ENCODE measurements around the gene BRSK1.
"Not testable (repeated sequence)": the region's sequence is repeated elsewhere in the genome, so short reads cannot be mapped to it uniquely, and the experiment has no call there.

The BRSK1 gene

DNA sequence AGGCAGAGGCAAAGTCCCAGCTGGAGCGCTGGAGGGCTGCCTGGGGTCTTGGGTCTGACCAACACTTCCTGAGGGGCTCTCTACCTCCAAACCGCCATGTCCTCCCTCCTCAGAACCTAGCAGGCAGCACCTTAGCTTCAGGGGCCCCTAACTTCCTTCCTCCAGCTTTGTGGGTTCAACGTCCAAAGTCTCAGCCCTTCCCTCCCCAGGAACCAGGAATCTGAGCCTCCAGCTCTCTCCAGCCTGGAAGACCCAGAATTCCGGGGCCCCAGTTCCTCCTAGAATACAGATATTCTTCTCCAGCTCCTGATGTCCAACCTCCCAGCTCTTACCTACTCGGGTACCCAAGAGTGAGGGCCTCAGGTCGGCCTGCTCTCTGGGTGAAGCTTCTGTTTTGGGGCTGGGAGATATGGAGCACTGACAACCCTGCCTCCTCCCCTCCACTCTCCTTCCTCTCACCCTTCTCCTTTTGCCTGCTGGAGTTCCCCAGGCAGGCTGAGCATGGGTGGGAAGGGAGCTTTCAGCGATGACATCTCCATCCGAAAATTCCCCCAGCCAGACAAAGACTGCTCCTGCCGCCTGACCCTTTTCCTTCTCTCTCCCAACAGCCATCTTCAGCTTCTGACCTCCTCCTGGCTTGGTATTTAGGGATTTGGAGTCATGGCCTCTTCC, 37.8 kb downstream of the BRSK1 start:
- Histone ChIP-seq H3K4me3 (ENCODE audit: low read length) (no peak overlapping the region), H3K36me3 (ENCODE audit: insufficient read depth, low read length) (no peaks in the 10 kb centered on the region), H2AFZ (ENCODE audit: low read depth, low read length) (no peak overlapping the region), H3K4me1 (ENCODE audit: insufficient read depth, low read length) (no peaks in the 10 kb centered on the region), H3K9me3 (ENCODE audit: low read length) (no peaks in the 10 kb centered on the region), H3K27me3 (ENCODE audit: insufficient read depth, low read length) (peaks cover 15% of the 10 kb centered on the region)

- H3K36me3 ChIP-seq (ENCODE audit: insufficient read depth, low read length) = no peaks in the 10 kb centered on the region
- no peak overlapping the region for H2AFZ ChIP-seq (ENCODE audit: low read depth, low read length)
- no peaks in the 10 kb centered on the region for H3K4me1 ChIP-seq (ENCODE audit: insufficient read depth, low read length)
- H3K9me3 ChIP-seq (ENCODE audit: low read length) = no peaks in the 10 kb centered on the region
- H3K27me3 ChIP-seq (ENCODE audit: insufficient read depth, low read length) = peaks cover 15% of the 10 kb centered on the region
- no peak overlapping the region for H3K4me3 ChIP-seq (ENCODE audit: low read length)
Measured at GRCh38 chr19:55322204-55322885, 38.5 kb downstream of the BRSK1 start.

- Histone ChIP-seq H3K4me1 (ENCODE audit: insufficient read depth, low read length) (no peaks in the 10 kb centered on the region), H3K4me3 (ENCODE audit: low read length) (no peak overlapping the region), H3K36me3 (ENCODE audit: insufficient read depth, low read length) (no peaks in the 10 kb centered on the region), H2AFZ (ENCODE audit: low read depth, low read length) (no peak overlapping the region), H3K27me3 (ENCODE audit: insufficient read depth, low read length) (peaks cover 15% of the 10 kb centered on the region), H3K9me3 (ENCODE audit: low read length) (no peaks in the 10 kb centered on the region)
Measured at GRCh38 chr19:55324662-55325061, 40.9 kb downstream of the BRSK1 start.

DNA sequence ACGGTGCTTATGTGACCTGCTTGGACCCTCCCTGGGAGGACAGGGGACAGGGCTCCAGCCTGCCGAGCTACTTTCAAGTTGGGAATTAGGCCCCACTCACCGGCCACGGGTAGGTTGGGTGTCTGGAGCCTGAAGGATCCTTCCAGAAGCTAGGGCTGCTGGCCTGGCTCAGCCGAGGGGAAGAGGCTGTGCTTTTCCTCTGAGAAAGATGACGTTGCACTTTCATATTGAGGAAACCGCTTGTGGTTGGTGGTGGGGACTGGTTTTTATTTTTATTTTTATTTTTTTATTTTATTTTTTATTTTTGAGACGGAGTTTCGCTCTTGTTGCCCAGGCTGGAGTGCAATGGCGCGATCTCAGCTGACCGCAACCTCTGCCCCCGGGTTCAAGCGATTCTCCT, 41.4 kb downstream of the BRSK1 start, which contains the start of gene TMEM150B:
Gene TMEM150B, minus strand, starts transcription at position 170 of the 400 bp plus-strand sequence. CDS start 4,305 bp downstream, outside the sequence.
- Histone ChIP-seq H3K9me3 (ENCODE audit: low read length) (no peaks in the 10 kb centered on the region), H2AFZ (ENCODE audit: low read depth, low read length) (no peak within 1 kb of the TSS), H3K4me3 (ENCODE audit: low read length) (no peak within 1 kb of the TSS), H3K36me3 (ENCODE audit: insufficient read depth, low read length) (no peaks in the 10 kb centered on the region), H3K27me3 (ENCODE audit: insufficient read depth, low read length) (peaks cover 15% of the 10 kb centered on the region), H3K4me1 (ENCODE audit: insufficient read depth, low read length) (no peaks in the 10 kb centered on the region)

- not testable (repeated sequence) for H2AFZ ChIP-seq (ENCODE audit: low read depth, low read length); H3K27me3 ChIP-seq (ENCODE audit: insufficient read depth, low read length); H3K4me3 ChIP-seq (ENCODE audit: low read length)
Measured at GRCh38 chr19:55328774-55329318, 45.0 kb downstream of the BRSK1 start.

GRCh38 chr19:55329791-55330190, 46.0 kb downstream of the BRSK1 start:
- H3K4me1 ChIP-seq (ENCODE audit: insufficient read depth, low read length); H3K4me3 ChIP-seq (ENCODE audit: low read length); H3K27me3 ChIP-seq (ENCODE audit: insufficient read depth, low read length); H3K9me3 ChIP-seq (ENCODE audit: low read length); H3K36me3 ChIP-seq (ENCODE audit: insufficient read depth, low read length); H2AFZ ChIP-seq (ENCODE audit: low read depth, low read length): not testable (repeated sequence)

More at GRCh38 chr19:55328774-55329318, 45.0 kb downstream of the BRSK1 start:
- H3K4me1 ChIP-seq (ENCODE audit: insufficient read depth, low read length); H3K36me3 ChIP-seq (ENCODE audit: insufficient read depth, low read length); H3K9me3 ChIP-seq (ENCODE audit: low read length): not testable (repeated sequence)

DNA sequence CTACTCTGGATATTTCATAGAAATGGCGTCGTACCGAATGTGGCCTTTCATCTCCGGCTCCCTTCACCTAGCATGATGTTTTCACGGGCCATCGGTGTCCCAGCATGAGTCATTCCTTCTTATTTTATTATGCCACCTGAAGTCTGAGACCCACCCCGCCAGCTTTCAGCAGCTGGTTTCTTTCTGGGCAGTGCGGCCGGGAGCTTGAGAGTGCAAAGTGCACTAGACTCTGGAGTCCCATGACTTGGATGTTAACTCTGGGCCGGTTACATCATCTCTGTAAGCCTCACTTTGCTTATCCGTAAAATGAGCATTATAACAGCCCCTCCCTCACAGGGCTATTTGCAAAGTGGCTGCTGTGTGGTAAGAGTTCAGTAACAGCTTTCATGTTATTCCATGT, 50.1 kb downstream of the BRSK1 start:
- H3K27me3 ChIP-seq (ENCODE audit: insufficient read depth, low read length) = peaks cover 2% of the 10 kb centered on the region
- peaks cover 6% of the 10 kb centered on the region for H3K4me1 ChIP-seq (ENCODE audit: insufficient read depth, low read length)
- H3K4me3 ChIP-seq (ENCODE audit: low read length) = no peak overlapping the region
- H3K9me3 ChIP-seq (ENCODE audit: low read length) = no peaks in the 10 kb centered on the region
- no peak overlapping the region for H2AFZ ChIP-seq (ENCODE audit: low read depth, low read length)
- no peaks in the 10 kb centered on the region for H3K36me3 ChIP-seq (ENCODE audit: insufficient read depth, low read length)

- Histone ChIP-seq H3K4me1 (ENCODE audit: insufficient read depth, low read length) (peaks cover 6% of the 10 kb centered on the region), H2AFZ (ENCODE audit: low read depth, low read length) (no peak overlapping the region), H3K36me3 (ENCODE audit: insufficient read depth, low read length) (no peaks in the 10 kb centered on the region), H3K9me3 (ENCODE audit: low read length) (no peaks in the 10 kb centered on the region), H3K27me3 (ENCODE audit: insufficient read depth, low read length) (peaks cover 2% of the 10 kb centered on the region), H3K4me3 (ENCODE audit: low read length) (no peak overlapping the region)
Measured at GRCh38 chr19:55336101-55336500, 52.3 kb downstream of the BRSK1 start.

- H3K9me3 ChIP-seq (ENCODE audit: low read length) = no peaks in the 10 kb centered on the region
- H3K27me3 ChIP-seq (ENCODE audit: insufficient read depth, low read length) = no peaks in the 10 kb centered on the region
- H3K4me3 ChIP-seq (ENCODE audit: low read length) = peak within 1 kb of the TSS; percentile 57
Measured at GRCh38 chr19:55339105-55339888, 55.5 kb downstream of the BRSK1 start, which contains the start of gene KMT5C. KMT5C (plus strand) TSS chr19:55339876; CDS start chr19:55341937, 2,061 bp downstream.

DNA sequence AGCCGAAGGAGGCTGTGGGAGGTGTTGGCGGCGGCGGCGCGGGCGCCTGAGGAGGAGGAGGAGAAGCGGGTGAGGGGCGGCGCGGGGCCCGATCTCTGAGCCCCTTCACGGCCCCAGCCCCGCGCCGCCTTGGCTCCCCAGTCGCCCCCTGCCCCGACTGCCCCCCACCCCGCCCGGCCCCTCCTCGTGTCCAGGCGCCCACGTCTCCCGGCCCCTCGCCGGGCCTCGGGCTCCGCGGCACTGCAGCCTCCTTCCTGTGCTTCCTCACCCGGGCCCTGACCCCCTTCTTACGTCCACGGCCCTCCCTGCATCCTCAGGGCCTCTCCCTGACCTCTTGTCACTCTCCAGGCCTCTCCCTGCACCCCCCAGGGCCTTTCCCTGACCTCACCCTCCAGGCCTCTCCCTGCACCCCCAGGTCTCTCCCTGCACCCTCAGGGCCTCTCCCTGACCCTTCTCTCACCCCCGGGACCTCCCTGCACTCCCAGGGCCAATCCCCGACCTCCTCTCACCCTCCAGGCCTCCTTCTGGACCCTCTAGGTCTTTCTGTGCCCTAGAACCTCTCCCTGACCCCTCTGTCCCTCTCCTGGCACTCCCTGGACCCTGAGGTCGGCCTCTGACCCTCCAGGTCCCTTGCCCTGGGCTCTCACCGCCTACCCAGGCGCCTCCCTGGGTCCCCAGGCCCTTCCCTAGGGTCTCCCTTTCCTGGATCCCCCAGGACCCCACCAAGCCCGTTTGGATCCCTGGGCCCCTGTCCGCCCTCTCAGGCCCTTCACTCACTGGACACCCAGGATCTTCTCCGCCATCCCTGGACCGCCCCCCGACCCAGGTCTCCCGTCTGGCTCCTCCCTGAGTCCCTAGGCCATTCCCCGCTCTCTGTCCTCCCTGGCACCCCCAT, 56.3 kb downstream of the BRSK1 start:
- Histone ChIP-seq H3K9me3 (ENCODE audit: low read length) (no peaks in the 10 kb centered on the region), H3K4me1 (ENCODE audit: insufficient read depth, low read length) (peaks cover 13% of the 10 kb centered on the region), H3K27me3 (ENCODE audit: insufficient read depth, low read length) (no peaks in the 10 kb centered on the region), H3K36me3 (ENCODE audit: insufficient read depth, low read length) (peaks cover 18% of the 10 kb centered on the region), H3K4me3 (ENCODE audit: low read length) (peak overlapping the region; percentile 57), H2AFZ (ENCODE audit: low read depth, low read length) (no peak overlapping the region)

More at GRCh38 chr19:55339105-55339888, 55.5 kb downstream of the BRSK1 start, which contains the start of gene KMT5C:
- Histone ChIP-seq H3K4me1 (ENCODE audit: insufficient read depth, low read length) (peaks cover 13% of the 10 kb centered on the region), H2AFZ (ENCODE audit: low read depth, low read length) (peak within 1 kb of the TSS; percentile 60), H3K36me3 (ENCODE audit: insufficient read depth, low read length) (peaks cover 15% of the 10 kb centered on the region)

- peak overlapping the region; percentile 57 for H3K4me3 ChIP-seq (ENCODE audit: low read length)
- no peaks in the 10 kb centered on the region for H3K27me3 ChIP-seq (ENCODE audit: insufficient read depth, low read length)
- no peak overlapping the region for H2AFZ ChIP-seq (ENCODE audit: low read depth, low read length)
- peaks cover 25% of the 10 kb centered on the region for H3K36me3 ChIP-seq (ENCODE audit: insufficient read depth, low read length)
- no peaks in the 10 kb centered on the region for H3K9me3 ChIP-seq (ENCODE audit: low read length)
- peaks cover 13% of the 10 kb centered on the region for H3K4me1 ChIP-seq (ENCODE audit: insufficient read depth, low read length)
Measured at GRCh38 chr19:55340784-55341147, 57.0 kb downstream of the BRSK1 start.

DNA sequence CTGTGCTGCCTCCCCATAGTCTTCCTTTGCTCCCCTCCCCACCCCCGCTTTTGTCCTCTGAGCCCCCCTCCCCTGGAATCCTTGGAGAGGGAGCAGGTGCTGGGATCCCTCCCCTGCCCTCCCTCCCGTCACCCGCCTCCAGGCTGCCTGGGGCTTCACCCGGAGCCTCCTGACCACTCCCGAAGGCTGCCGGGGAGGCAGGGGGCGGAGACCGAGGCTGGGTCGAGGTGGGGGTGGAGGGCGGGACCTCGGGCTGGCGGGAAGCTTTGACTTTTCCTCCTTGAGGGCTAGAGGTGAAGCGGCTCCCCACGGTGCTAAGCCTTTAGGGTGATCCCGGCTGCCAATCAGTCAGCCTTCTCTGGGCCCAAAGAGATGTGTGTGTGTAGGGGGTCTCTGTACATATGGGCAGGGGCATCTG, 57.4 kb downstream of the BRSK1 start:
- Histone ChIP-seq H2AFZ (ENCODE audit: low read depth, low read length) (no peak overlapping the region), H3K36me3 (ENCODE audit: insufficient read depth, low read length) (peaks cover 25% of the 10 kb centered on the region), H3K4me3 (ENCODE audit: low read length) (peak overlapping the region; percentile 57), H3K27me3 (ENCODE audit: insufficient read depth, low read length) (no peaks in the 10 kb centered on the region), H3K9me3 (ENCODE audit: low read length) (no peaks in the 10 kb centered on the region), H3K4me1 (ENCODE audit: insufficient read depth, low read length) (peaks cover 13% of the 10 kb centered on the region)

All from neuron (in vitro differentiated cells).